ENCODE measurements around the gene EME2.

The EME2 gene

GRCh38 chr16:1782408-1783264, 10.0 kb downstream of the EME2 start, which contains the start of the genes NUBP2 and SPSB3:
NUBP2 (plus strand) TSS chr16:1782960; CDS start chr16:1783021, 61 bp downstream.
SPSB3 (minus strand) TSS chr16:1782571; CDS start chr16:1781483, 1,088 bp downstream.
- Mint-ChIP-seq H3K36me3 (no peaks in the 10 kb centered on the region), H3K27me3 (no peaks in the 10 kb centered on the region), H3K4me3 (peak within 1 kb of the TSS; percentile 86), H3K27ac (peak within 1 kb of the TSS; percentile 89), H3K9me3 (no peaks in the 10 kb centered on the region), H3K4me1 (peaks cover 28% of the 10 kb centered on the region)
- CTCF ChIA-PET = interaction anchor here (0.6 to 1.3 kb wide), 6 partner anchors 9 to 709 kb away, joined by 3 to 10 read pairs (median 5); partner anchors contain the start of genes EME2, MAPK8IP3 and MRPS34
- peak; percentile 100 for DNase-seq

- peaks cover 5% of the 10 kb centered on the region for H3K36me3 Mint-ChIP-seq
- peak overlapping the region; percentile 63 for H3K4me3 Mint-ChIP-seq
- CTCF ChIA-PET = no interaction called here
- H3K27ac Mint-ChIP-seq = peak overlapping the region; percentile 45
- DNase-seq = no peak
- no peaks in the 10 kb centered on the region for H3K27me3 Mint-ChIP-seq
- H3K4me1 Mint-ChIP-seq = peaks cover 28% of the 10 kb centered on the region
- H3K9me3 Mint-ChIP-seq = no peaks in the 10 kb centered on the region
Measured at GRCh38 chr16:1784977-1785845, 12.6 kb downstream of the EME2 start.

GRCh38 chr16:1785846-1786170, 13.2 kb downstream of the EME2 start:
- Mint-ChIP-seq H3K27ac (no peak overlapping the region), H3K9me3 (no peaks in the 10 kb centered on the region), H3K36me3 (peaks cover 5% of the 10 kb centered on the region), H3K27me3 (no peaks in the 10 kb centered on the region), H3K4me1 (peaks cover 26% of the 10 kb centered on the region), H3K4me3 (no peak overlapping the region)
- no peak for DNase-seq
- CTCF ChIA-PET = no interaction called here

- Mint-ChIP-seq H3K36me3 (peaks cover 5% of the 10 kb centered on the region), H3K27me3 (no peaks in the 10 kb centered on the region), H3K4me3 (no peak overlapping the region), H3K9me3 (no peaks in the 10 kb centered on the region), H3K27ac (no peak overlapping the region), H3K4me1 (peaks cover 20% of the 10 kb centered on the region)
- CTCF ChIA-PET = no interaction called here
- DNase-seq = no peak
Measured at GRCh38 chr16:1786242-1787055, 13.8 kb downstream of the EME2 start.

- Mint-ChIP-seq H3K27me3 (no peaks in the 10 kb centered on the region), H3K4me1 (peaks cover 15% of the 10 kb centered on the region), H3K27ac (no peak overlapping the region), H3K36me3 (peaks cover 5% of the 10 kb centered on the region), H3K9me3 (no peaks in the 10 kb centered on the region), H3K4me3 (no peak overlapping the region)
- no peak for DNase-seq
- CTCF ChIA-PET = no interaction called here
Measured at GRCh38 chr16:1787056-1787321, 14.4 kb downstream of the EME2 start.

- Mint-ChIP-seq H3K4me1 (peaks cover 15% of the 10 kb centered on the region), H3K36me3 (peaks cover 5% of the 10 kb centered on the region), H3K27ac (no peak overlapping the region), H3K9me3 (no peaks in the 10 kb centered on the region), H3K4me3 (no peak overlapping the region), H3K27me3 (no peaks in the 10 kb centered on the region)
- DNase-seq = no peak
- CTCF ChIA-PET = no interaction called here
Measured at GRCh38 chr16:1787322-1788094, 14.9 kb downstream of the EME2 start.

- Mint-ChIP-seq H3K9me3 (no peaks in the 10 kb centered on the region), H3K4me1 (peaks cover 14% of the 10 kb centered on the region), H3K27me3 (no peaks in the 10 kb centered on the region), H3K27ac (no peak overlapping the region), H3K4me3 (no peak overlapping the region), H3K36me3 (peaks cover 5% of the 10 kb centered on the region)
- no peak for DNase-seq
- CTCF ChIA-PET = no interaction called here
Measured at GRCh38 chr16:1788095-1788707, 15.6 kb downstream of the EME2 start.

- peaks cover 9% of the 10 kb centered on the region for H3K4me1 Mint-ChIP-seq
- no peak overlapping the region for H3K27ac Mint-ChIP-seq
- peaks cover 5% of the 10 kb centered on the region for H3K36me3 Mint-ChIP-seq
- H3K9me3 Mint-ChIP-seq = no peaks in the 10 kb centered on the region
- H3K27me3 Mint-ChIP-seq = no peaks in the 10 kb centered on the region
- CTCF ChIA-PET = no interaction called here
- H3K4me3 Mint-ChIP-seq = no peak overlapping the region
- DNase-seq = no peak
Measured at GRCh38 chr16:1788708-1789100, 16.1 kb downstream of the EME2 start.

GRCh38 chr16:1789643-1790045, 17.0 kb downstream of the EME2 start:
- Mint-ChIP-seq H3K36me3 (peaks cover 5% of the 10 kb centered on the region), H3K27me3 (no peaks in the 10 kb centered on the region), H3K4me1 (peaks cover 3% of the 10 kb centered on the region), H3K27ac (no peak overlapping the region), H3K9me3 (no peaks in the 10 kb centered on the region), H3K4me3 (no peak overlapping the region)
- CTCF ChIA-PET = no interaction called here
- DNase-seq = no peak

- CTCF ChIA-PET = no interaction called here
- H3K36me3 Mint-ChIP-seq = peaks cover 5% of the 10 kb centered on the region
- no peaks in the 10 kb centered on the region for H3K9me3 Mint-ChIP-seq
- H3K27me3 Mint-ChIP-seq = no peaks in the 10 kb centered on the region
- DNase-seq = no peak
- H3K27ac Mint-ChIP-seq = no peak overlapping the region
- H3K4me1 Mint-ChIP-seq = no peaks in the 10 kb centered on the region
- H3K4me3 Mint-ChIP-seq = no peak overlapping the region
Measured at GRCh38 chr16:1790261-1790610, 17.6 kb downstream of the EME2 start.

GRCh38 chr16:1790611-1791255, 18.1 kb downstream of the EME2 start:
- DNase-seq = no peak
- Mint-ChIP-seq H3K36me3 (peaks cover 5% of the 10 kb centered on the region), H3K4me3 (no peak overlapping the region), H3K4me1 (no peaks in the 10 kb centered on the region), H3K27ac (no peak overlapping the region), H3K27me3 (no peaks in the 10 kb centered on the region), H3K9me3 (no peaks in the 10 kb centered on the region)
- CTCF ChIA-PET = no interaction called here

- CTCF ChIA-PET = interaction anchor here (1.1 kb wide), 1 partner anchor 9 kb away, joined by 3 read pairs; the partner anchor contains the start of genes NUBP2 and SPSB3
- H3K4me3 Mint-ChIP-seq = no peak overlapping the region
- no peak overlapping the region for H3K27ac Mint-ChIP-seq
- no peaks in the 10 kb centered on the region for H3K27me3 Mint-ChIP-seq
- no peaks in the 10 kb centered on the region for H3K4me1 Mint-ChIP-seq
- peaks cover 5% of the 10 kb centered on the region for H3K36me3 Mint-ChIP-seq
- no peak for DNase-seq
- H3K9me3 Mint-ChIP-seq = no peaks in the 10 kb centered on the region
Measured at GRCh38 chr16:1791256-1791942, 18.8 kb downstream of the EME2 start.
